ENCODE data around the gene SNRPB. TPM values are rescaled to one million over a fixed set of nuclear protein-coding genes. Genes with fewer than 3 reads are reported as not detected.

Gene SNRPB
- total and polyA plus RNA-seq, 2 of the 13 experiments (the other 11 are each of a cell fraction or from before 2014, with no cell fraction given): 473 to 844 TPM

GRCh38 chr20:2469991-2470422 is 582 bp downstream of the SNRPB start (continued):
- 0 out of 2 replicates have a peak, but pooled peaks have one; percentile 8 for TF ChIP-seq NFE2L2 (IDR thresholded peaks at IDR 0.05; ENCODE audit: low read length)
- no peak for TF ChIP-seq THRA (CRISPR knock-in tag; IDR thresholded peaks at IDR 0.05; ENCODE audit: borderline replicate concordance)
- no peak for TF ChIP-seq CBX2 (IDR thresholded peaks at IDR 0.05; ENCODE audit: low read depth, low read length)
- TF ChIP-seq CBX2 (CRISPR knock-in tag; IDR thresholded peaks at IDR 0.05; ENCODE audit: low read depth): 0 out of 2 replicates have a peak, but pooled peaks have one; percentile 3
- 0 out of 2 replicates have a peak, but pooled peaks have one; percentile 68 for TF ChIP-seq CENPBD1 (CRISPR knock-in tag; IDR thresholded peaks at IDR 0.05; ENCODE audit: borderline replicate concordance, low read depth)
- TF ChIP-seq ZNF776 (CRISPR knock-in tag; IDR thresholded peaks at IDR 0.05): no peak
- peak; percentile 83; the same call in 1 of the 2 replicates for TF ChIP-seq CC2D1A (CRISPR knock-in tag; IDR thresholded peaks at IDR 0.05)
- TF ChIP-seq, protein P1, sequence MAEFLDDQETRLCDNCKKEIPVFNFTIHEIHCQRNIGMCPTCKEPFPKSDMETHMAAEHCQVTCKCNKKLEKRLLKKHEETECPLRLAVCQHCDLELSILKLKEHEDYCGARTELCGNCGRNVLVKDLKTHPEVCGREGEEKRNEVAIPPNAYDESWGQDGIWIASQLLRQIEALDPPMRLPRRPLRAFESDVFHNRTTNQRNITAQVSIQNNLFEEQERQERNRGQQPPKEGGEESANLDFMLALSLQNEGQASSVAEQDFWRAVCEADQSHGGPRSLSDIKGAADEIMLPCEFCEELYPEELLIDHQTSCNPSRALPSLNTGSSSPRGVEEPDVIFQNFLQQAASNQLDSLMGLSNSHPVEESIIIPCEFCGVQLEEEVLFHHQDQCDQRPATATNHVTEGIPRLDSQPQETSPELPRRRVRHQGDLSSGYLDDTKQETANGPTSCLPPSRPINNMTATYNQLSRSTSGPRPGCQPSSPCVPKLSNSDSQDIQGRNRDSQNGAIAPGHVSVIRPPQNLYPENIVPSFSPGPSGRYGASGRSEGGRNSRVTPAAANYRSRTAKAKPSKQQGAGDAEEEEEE (CRISPR knock-in tag; IDR thresholded peaks at IDR 0.05; ENCODE audit: borderline replicate concordance): peak; percentile 38; the same call in 1 of the 2 replicates
- peak; percentile 20 for TF ChIP-seq PCBP2 (optimal IDR thresholded peaks at IDR 0.05; ENCODE audit: low read depth, low read length, poor library complexity, severe bottlenecking)
- no peak for TF ChIP-seq FOSL1 (CRISPR knock-in tag; IDR thresholded peaks at IDR 0.05; ENCODE audit: borderline replicate concordance)
- TF ChIP-seq SIN3A (IDR thresholded peaks at IDR 0.05; ENCODE audit: borderline replicate concordance, low read depth, low read length): peak; percentile 56; the same call in 1 of the 2 replicates
- peak; percentile 14 for TF ChIP-seq SRSF1 (optimal IDR thresholded peaks at IDR 0.05; ENCODE audit: low read depth, low read length)
- peak; percentile 26 for TF ChIP-seq MED8 (CRISPR knock-in tag; IDR thresholded peaks at IDR 0.05; ENCODE audit: insufficient replicate concordance)
- peak; percentile 78 for TF ChIP-seq ZNF263 (CRISPR knock-in tag; IDR thresholded peaks at IDR 0.05)
